Nephron progenitor cell (in vitro differentiated cells): ENCODE measurements around the gene TTC36.

Experiments used
- DNase-seq: peaks from one replicate; pipeline ENCODE4 v3.0.0; 2021
- H3K27ac Mint-ChIP-seq: 2 replicates; pipeline ENCODE4 v1.8.0; 2021; ENCODE audit warnings: mild to moderate bottlenecking, moderate library complexity, mixed read lengths
- H3K27me3 Mint-ChIP-seq: 2 replicates; pipeline ENCODE4 v1.8.0; 2021; ENCODE audit warnings: mild to moderate bottlenecking, low read depth, mixed read lengths; ENCODE audit not compliant: poor library complexity
- H3K36me3 Mint-ChIP-seq: 2 replicates; pipeline ENCODE4 v1.8.0; 2021; ENCODE audit warnings: low read depth, mixed read lengths
- H3K4me1 Mint-ChIP-seq: 2 replicates; pipeline ENCODE4 v1.8.0; 2021; ENCODE audit warnings: mixed read lengths
- H3K4me3 Mint-ChIP-seq: 2 replicates; pipeline ENCODE4 v1.8.0; 2021; ENCODE audit warnings: mild to moderate bottlenecking, moderate library complexity, mixed read lengths
- H3K9me3 Mint-ChIP-seq: 2 replicates; pipeline ENCODE4 v1.8.0; 2021; ENCODE audit warnings: mild to moderate bottlenecking, moderate library complexity, mixed read lengths
- CTCF ChIP-seq: fragments of 200-600 bp; sonication (generic); IDR thresholded peaks from 2 replicates; pipeline ENCODE4 v1.5.0; 2021; ENCODE audit warnings: antibody characterized with exemption

The TTC36 gene

GRCh38 chr11:118544647-118545010, 17.4 kb downstream of the TTC36 start:
- Mint-ChIP-seq H3K36me3 (peaks cover 63% of the 10 kb centered on the region), H3K4me1 (no peaks in the 10 kb centered on the region), H3K27ac (peak overlapping the region; percentile 68), H3K9me3 (no peaks in the 10 kb centered on the region), H3K27me3 (no peaks in the 10 kb centered on the region), H3K4me3 (no peak overlapping the region)
- no peak for TF ChIP-seq CTCF
- no peak for DNase-seq

DNA sequence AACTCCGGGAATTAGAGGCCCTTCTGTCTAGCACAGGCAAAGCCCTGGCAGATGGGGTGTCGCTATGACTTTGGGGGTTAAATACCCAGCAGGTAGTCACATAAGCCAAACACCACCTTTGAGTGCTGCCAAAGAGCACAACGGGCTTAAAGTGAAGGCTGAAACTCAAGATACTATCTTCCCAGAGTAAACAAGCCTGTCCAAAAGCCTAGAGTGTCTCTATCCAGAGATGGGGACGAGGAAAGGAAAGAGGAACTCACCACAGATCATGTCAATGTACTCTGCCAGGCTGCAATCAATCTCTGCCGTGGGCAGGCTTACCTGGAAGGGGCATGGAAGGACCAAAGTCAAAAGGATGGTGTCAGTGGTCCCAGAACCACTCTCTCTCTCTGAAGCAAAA, 18.3 kb downstream of the TTC36 start:
- H3K9me3 Mint-ChIP-seq: no peaks in the 10 kb centered on the region
- no peak overlapping the region for H3K27ac Mint-ChIP-seq
- H3K4me3 Mint-ChIP-seq: no peak overlapping the region
- peaks cover 64% of the 10 kb centered on the region for H3K36me3 Mint-ChIP-seq
- no peaks in the 10 kb centered on the region for H3K27me3 Mint-ChIP-seq
- DNase-seq: no peak
- TF ChIP-seq CTCF: no peak
- no peaks in the 10 kb centered on the region for H3K4me1 Mint-ChIP-seq

DNA sequence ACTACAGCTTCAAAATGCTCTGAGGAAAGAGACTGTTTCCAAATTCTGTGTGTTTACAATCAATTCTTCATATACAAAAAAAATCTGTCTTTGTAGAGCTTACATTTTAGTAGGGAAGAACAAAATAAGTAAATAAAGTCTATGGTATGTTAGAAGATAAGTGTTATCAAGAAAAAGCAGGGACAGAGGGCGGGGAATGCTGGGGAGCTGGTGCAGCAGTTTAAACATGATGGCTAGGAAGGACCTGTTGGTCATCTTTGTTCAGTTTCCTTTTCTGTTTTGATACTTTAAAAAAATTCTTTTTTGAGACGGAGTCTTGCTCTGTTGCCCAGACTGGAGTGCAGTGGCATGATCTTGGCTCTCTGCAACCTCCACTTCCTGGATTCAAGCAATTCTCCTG, 19.9 kb downstream of the TTC36 start:
- H3K4me3 Mint-ChIP-seq: no peak overlapping the region
- no peak overlapping the region for H3K27ac Mint-ChIP-seq
- TF ChIP-seq CTCF: no peak
- no peaks in the 10 kb centered on the region for H3K27me3 Mint-ChIP-seq
- no peaks in the 10 kb centered on the region for H3K9me3 Mint-ChIP-seq
- H3K4me1 Mint-ChIP-seq: no peaks in the 10 kb centered on the region
- H3K36me3 Mint-ChIP-seq: peaks cover 68% of the 10 kb centered on the region
- DNase-seq: no peak

- Mint-ChIP-seq H3K4me3 (no peak overlapping the region), H3K27me3 (no peaks in the 10 kb centered on the region), H3K9me3 (no peaks in the 10 kb centered on the region), H3K27ac (no peak overlapping the region), H3K36me3 (peaks cover 70% of the 10 kb centered on the region), H3K4me1 (no peaks in the 10 kb centered on the region)
- no peak for TF ChIP-seq CTCF
- DNase-seq: no peak
Observed at GRCh38 chr11:118552341-118552740, 25.1 kb downstream of the TTC36 start.

GRCh38 chr11:118560806-118561205, 33.5 kb downstream of the TTC36 start:
- Mint-ChIP-seq H3K27ac (no peak overlapping the region), H3K36me3 (peaks cover 33% of the 10 kb centered on the region), H3K9me3 (no peaks in the 10 kb centered on the region), H3K27me3 (no peaks in the 10 kb centered on the region), H3K4me1 (peaks cover 17% of the 10 kb centered on the region), H3K4me3 (no peak overlapping the region)
- TF ChIP-seq CTCF: no peak
- no peak for DNase-seq

DNA sequence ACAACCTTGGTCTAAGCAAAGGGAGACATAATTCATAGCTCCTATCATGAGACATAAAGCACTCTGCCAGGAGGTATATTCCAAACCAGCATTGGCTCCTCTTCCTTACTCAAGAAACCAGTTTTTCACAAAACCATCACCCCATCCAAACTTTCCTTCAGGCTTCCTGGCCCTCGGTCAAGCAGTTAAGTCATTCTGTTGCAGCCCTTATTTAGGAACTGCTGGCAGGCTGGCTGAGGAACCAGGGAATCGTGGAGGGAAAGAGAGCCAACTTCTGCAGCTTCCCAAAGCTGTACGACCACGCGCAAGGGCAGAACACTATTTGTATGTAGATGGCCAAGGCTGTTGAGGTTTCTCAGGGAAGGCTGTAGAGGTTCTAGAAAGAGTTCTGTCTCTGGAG, 37.8 kb downstream of the TTC36 start:
- no peak for DNase-seq
- H3K36me3 Mint-ChIP-seq: peaks cover 11% of the 10 kb centered on the region
- no peak for TF ChIP-seq CTCF
- no peaks in the 10 kb centered on the region for H3K27me3 Mint-ChIP-seq
- H3K9me3 Mint-ChIP-seq: no peaks in the 10 kb centered on the region
- H3K27ac Mint-ChIP-seq: no peak overlapping the region
- peaks cover 19% of the 10 kb centered on the region for H3K4me1 Mint-ChIP-seq
- H3K4me3 Mint-ChIP-seq: peak overlapping the region; percentile 95
